DMS 273 (cell line): Measurements from ENCODE around the gene PIP5KL1.

Experiments used
- DNase-seq: peaks from one replicate; lab custom pipeline; 2025; ENCODE audit not compliant: unreplicated experiment; lab: John Stamatoyannopoulos, UW

PIP5KL1 gene

GRCh38 chr9:127950513-127951289 lies 20.1 kb upstream of the PIP5KL1 start:
- DNase-seq: no peak

- DNase-seq: no peak
These were observed 19.4 kb upstream of the PIP5KL1 start for GRCh38 chr9:127949827-127950512.

GRCh38 chr9:127947841-127948710 lies 17.5 kb upstream of the PIP5KL1 start:
- no peak for DNase-seq

- DNase-seq: peak; percentile 24
These were observed 16.2 kb upstream of the PIP5KL1 start for GRCh38 chr9:127946728-127947127.

- no peak for DNase-seq
These were observed 15.4 kb upstream of the PIP5KL1 start for GRCh38 chr9:127945942-127946341.

GRCh38 chr9:127945338-127945737 lies 14.8 kb upstream of the PIP5KL1 start:
- no peak for DNase-seq

GRCh38 chr9:127944586-127945218 lies 14.1 kb upstream of the PIP5KL1 start:
- DNase-seq: no peak

- peak; percentile 94 for DNase-seq
These were observed 13.2 kb upstream of the PIP5KL1 start for GRCh38 chr9:127943731-127944144.

GRCh38 chr9:127943011-127943662 lies 12.6 kb upstream of the PIP5KL1 start:
- DNase-seq: no peak

GRCh38 chr9:127942216-127943010 lies 11.8 kb upstream of the PIP5KL1 start:
- DNase-seq: peak; percentile 82

GRCh38 chr9:127941961-127942215 lies 11.3 kb upstream of the PIP5KL1 start:
- DNase-seq: no peak

- no peak for DNase-seq
These were observed 10.7 kb upstream of the PIP5KL1 start for GRCh38 chr9:127941062-127941960.

GRCh38 chr9:127940593-127940992 lies 10.0 kb upstream of the PIP5KL1 start:
- no peak for DNase-seq

- DNase-seq: no peak
These were observed 7.7 kb upstream of the PIP5KL1 start for GRCh38 chr9:127938298-127938690.

GRCh38 chr9:127937388-127938297 lies 7.1 kb upstream of the PIP5KL1 start, which contains the start of gene DPM2:
DPM2 (minus strand) TSS chr9:127937854; CDS start chr9:127937820, 34 bp downstream.
- DNase-seq: peak; percentile 93

GRCh38 chr9:127937056-127937387 lies 6.4 kb upstream of the PIP5KL1 start:
- peak; percentile 67 for DNase-seq

GRCh38 chr9:127936347-127936852 lies 5.8 kb upstream of the PIP5KL1 start:
- DNase-seq: no peak

GRCh38 chr9:127935765-127936221 lies 5.2 kb upstream of the PIP5KL1 start:
- no peak for DNase-seq
